Testis (tissue), 3 donors: ENCODE data around the gene IFIT5. TPM values are rescaled to one million over a fixed set of nuclear protein-coding genes. Genes with fewer than 3 reads are reported as not detected.
"Not testable (repeated sequence)": the region's sequence is repeated elsewhere in the genome, so short reads cannot be mapped to it uniquely, and the experiment has no call there.

Experiments used
- DNase-seq: peaks from one replicate; pipeline ENCODE4 v3.0.0-alpha.2; 2019
- H3K27ac ChIP-seq, 2 donors: fragments of 200-600 bp; sonication (generic); one replicate each; pipeline ENCODE4 v1.5.1; 2019
- H3K27me3 ChIP-seq: fragments of 200-600 bp; sonication (generic); one replicate; pipeline ENCODE4 v1.5.1; 2019
- H3K36me3 ChIP-seq: fragments of 200-600 bp; sonication (generic); one replicate; pipeline ENCODE4 v1.5.1; 2017; ENCODE audit warnings: low read depth; ENCODE audit errors: missing control alignments
- H3K4me1 ChIP-seq: fragments of 200-600 bp; sonication (generic); one replicate; pipeline ENCODE4 v1.5.1; 2019
- H3K4me3 ChIP-seq, 2 donors: fragments of 200-600 bp; sonication (generic); one replicate each; pipeline ENCODE4 v1.5.1; 2017 to 2019
- H3K9me3 ChIP-seq: fragments of 200-600 bp; sonication (generic); one replicate; pipeline ENCODE4 v1.5.1; 2017
- POLR2A ChIP-seq: fragments of 450-650 bp; IDR thresholded peaks from one replicate; pipeline ENCODE4 v1.6.1; 2017; ENCODE audit warnings: antibody characterized with exemption, mild to moderate bottlenecking, moderate library complexity
- WGBS, 2 donors: methylation state at CpG; one replicate each; pipeline ENCODE4 v1.1.5; 2018; 5-methylcytosine and 5-hydroxymethylcytosine counted together
- intact Hi-C: fragments of 100-400 bp; cut with DNase I; formaldehyde crosslinking; loops from one replicate; pipeline ENCODE4 v1.15.1; 2023; ENCODE audit warnings: low total_unique reads
- polyA plus RNA-seq: library from polyadenylated mRNA; stranded (reverse); fragments of 350-450 nt; fragmentation: Illumina TruSeq; extraction: RNeasy Lipid Tissue Mini Kit (QIAGEN cat#74804); gene quantifications from one replicate; pipeline ENCODE4 v1.2.3, GENCODE V29; 2014; ENCODE audit warnings: low read depth, low replicate concordance; ENCODE audit not compliant: insufficient read depth
- total RNA-seq, 2 donors: library from RNA; depleted of rRNA; stranded (reverse); fragments of >200 nt; gene quantifications; one replicate each; pipeline ENCODE4 v1.2.3, GENCODE V29; 2016
- TF ChIP-seq, protein P1 (sequence below), 3 experiments: fragments of 450-650 bp in 2 of 3; fragments of 200-600 bp in 1 of 3; sonication (generic) in 1 of 3; IDR thresholded peaks; one replicate each; pipeline ENCODE4 v1.5.1; 2016 to 2019; ENCODE audit warnings: antibody characterized with exemption in 3 of 3, mild to moderate bottlenecking in 2 of 3, moderate library complexity in 1 of 3

IFIT5 gene
- total and polyA plus RNA-seq, 3 donors from 2014 or later, result 6.9 to 9.2 (median 8.2) TPM

DNA sequence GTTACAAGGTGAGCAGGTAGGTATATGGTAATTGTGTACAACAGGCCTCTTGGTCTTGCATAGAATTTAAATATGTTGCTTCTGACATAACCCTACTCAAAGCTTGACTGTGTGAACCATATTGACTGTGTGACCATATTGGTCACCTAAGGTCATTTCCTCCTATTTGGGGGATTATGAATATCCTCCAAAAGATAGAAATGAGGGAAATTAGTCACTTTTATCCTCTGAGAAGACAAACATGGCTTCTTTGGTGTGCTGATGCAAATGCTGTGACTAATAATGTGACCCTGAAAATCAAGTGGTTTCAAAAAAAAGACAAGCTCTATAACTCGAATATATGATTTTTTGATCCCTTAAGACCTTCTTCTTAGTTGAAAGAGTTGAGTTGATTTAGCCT is 27.9 kb downstream of the IFIT5 start:
- no peak overlapping the region for H3K4me3 ChIP-seq
- H3K27ac ChIP-seq, result no peak overlapping the region
- H3K36me3 ChIP-seq, result no peaks in the 10 kb centered on the region
- no peaks in the 10 kb centered on the region for H3K4me1 ChIP-seq
- intact Hi-C loops, result no loop called here
- no peak for DNase-seq
- WGBS, 2 donors, result 78 to 86% methylated on average over 1 of the region's 1 CpG
- no peaks in the 10 kb centered on the region for H3K9me3 ChIP-seq
- TF ChIP-seq, protein P1, sequence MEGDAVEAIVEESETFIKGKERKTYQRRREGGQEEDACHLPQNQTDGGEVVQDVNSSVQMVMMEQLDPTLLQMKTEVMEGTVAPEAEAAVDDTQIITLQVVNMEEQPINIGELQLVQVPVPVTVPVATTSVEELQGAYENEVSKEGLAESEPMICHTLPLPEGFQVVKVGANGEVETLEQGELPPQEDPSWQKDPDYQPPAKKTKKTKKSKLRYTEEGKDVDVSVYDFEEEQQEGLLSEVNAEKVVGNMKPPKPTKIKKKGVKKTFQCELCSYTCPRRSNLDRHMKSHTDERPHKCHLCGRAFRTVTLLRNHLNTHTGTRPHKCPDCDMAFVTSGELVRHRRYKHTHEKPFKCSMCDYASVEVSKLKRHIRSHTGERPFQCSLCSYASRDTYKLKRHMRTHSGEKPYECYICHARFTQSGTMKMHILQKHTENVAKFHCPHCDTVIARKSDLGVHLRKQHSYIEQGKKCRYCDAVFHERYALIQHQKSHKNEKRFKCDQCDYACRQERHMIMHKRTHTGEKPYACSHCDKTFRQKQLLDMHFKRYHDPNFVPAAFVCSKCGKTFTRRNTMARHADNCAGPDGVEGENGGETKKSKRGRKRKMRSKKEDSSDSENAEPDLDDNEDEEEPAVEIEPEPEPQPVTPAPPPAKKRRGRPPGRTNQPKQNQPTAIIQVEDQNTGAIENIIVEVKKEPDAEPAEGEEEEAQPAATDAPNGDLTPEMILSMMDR (IDR thresholded peaks at IDR 0.05), result no peak
- TF ChIP-seq POLR2A, result no peak
- H3K27me3 ChIP-seq, result no peaks in the 10 kb centered on the region

DNA sequence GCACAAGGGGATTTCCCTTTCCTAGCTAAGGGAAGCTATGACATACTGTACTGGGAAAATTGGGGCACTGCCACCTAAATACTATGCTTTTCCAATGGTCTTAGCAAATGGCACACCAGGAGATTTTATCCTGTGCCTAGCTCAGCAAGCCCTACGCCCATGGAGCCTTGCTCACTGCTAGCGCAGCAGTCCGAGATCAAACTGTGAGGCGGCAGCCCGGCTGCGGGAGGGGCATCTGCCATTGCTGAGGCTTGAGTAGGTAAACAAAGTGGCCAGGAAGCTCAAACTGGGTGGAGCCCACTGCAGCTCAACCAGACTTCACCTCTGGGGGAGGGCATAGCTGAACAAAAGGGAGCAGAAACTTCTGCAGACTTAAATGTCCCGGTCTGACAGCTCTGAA is 30.5 kb downstream of the IFIT5 start:
- H3K27me3 ChIP-seq, H3K36me3 ChIP-seq, H3K4me3 ChIP-seq, H3K27ac ChIP-seq, DNase-seq, H3K4me1 ChIP-seq, intact Hi-C loops, H3K9me3 ChIP-seq: not testable (repeated sequence)
- WGBS, 2 donors, result 96% methylated on average over 7 of the region's 7 CpGs

DNA sequence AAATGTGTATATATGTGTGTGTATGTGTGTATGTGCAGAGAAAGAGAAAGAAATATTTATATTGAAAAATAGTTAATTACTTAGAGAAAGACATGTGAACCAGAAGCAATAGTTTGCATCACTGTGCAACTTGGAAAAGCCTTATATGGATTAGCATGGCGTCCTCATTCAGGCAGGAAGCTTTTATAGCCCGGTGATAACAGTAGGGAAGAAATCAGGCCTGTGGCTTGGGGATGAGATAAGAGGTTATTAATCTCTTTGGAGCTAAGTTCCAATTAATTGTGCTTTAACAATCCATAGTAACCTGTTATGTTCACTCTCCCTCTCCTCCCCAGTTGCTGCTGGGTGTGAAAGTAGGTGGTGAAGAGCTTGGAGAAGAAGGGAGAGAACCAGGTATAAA is 36.5 kb downstream of the IFIT5 start:
- Histone ChIP-seq H3K36me3 (no peaks in the 10 kb centered on the region), H3K9me3 (no peaks in the 10 kb centered on the region), H3K4me1 (no peaks in the 10 kb centered on the region), H3K27ac (no peak overlapping the region), H3K27me3 (no peaks in the 10 kb centered on the region), H3K4me3 (no peak overlapping the region)
- no peak for DNase-seq
- 74 to 77% methylated on average over 2 of the region's 2 CpGs for WGBS, 2 donors
- intact Hi-C loops, result no loop called here
- TF ChIP-seq, protein P1 (IDR thresholded peaks at IDR 0.05), result no peak
- no peak for TF ChIP-seq POLR2A

DNA sequence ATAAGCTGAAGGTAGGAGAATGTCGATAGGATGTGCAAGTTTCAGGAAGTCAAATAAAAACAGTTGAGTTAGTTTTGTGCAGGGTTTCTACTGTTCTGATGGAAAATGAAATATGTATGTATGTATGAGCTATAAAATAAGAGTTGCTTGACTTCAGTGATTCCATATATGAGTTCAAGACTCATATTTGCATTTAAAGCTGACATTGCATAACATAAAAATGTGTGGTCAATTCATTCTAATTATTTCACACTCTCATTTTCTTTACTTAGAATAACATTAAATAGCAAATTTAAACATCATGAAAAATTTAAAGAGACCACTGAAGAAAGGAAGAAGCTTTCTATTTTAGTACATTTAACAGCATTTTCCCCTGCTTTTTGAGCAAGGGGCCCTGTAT is 37.8 kb downstream of the IFIT5 start:
- no peak overlapping the region for H3K4me3 ChIP-seq
- intact Hi-C loops, result no loop called here
- no peaks in the 10 kb centered on the region for H3K9me3 ChIP-seq
- H3K4me1 ChIP-seq, result no peaks in the 10 kb centered on the region
- no peaks in the 10 kb centered on the region for H3K36me3 ChIP-seq
- no peak for DNase-seq
- H3K27me3 ChIP-seq, result no peaks in the 10 kb centered on the region
- TF ChIP-seq POLR2A, result no peak
- TF ChIP-seq, protein P1 (IDR thresholded peaks at IDR 0.05), result no peak
- WGBS, 2 donors, result 81 to 83% methylated on average over 1 of the region's 1 CpG
- no peak overlapping the region for H3K27ac ChIP-seq

- no peak overlapping the region for H3K4me3 ChIP-seq
- DNase-seq, result no peak
- no peaks in the 10 kb centered on the region for H3K4me1 ChIP-seq
- H3K36me3 ChIP-seq, result no peaks in the 10 kb centered on the region
- H3K27me3 ChIP-seq, result no peaks in the 10 kb centered on the region
- 81 to 90% methylated on average over 1 of the region's 1 CpG for WGBS, 2 donors
- H3K27ac ChIP-seq, result no peak overlapping the region
- intact Hi-C loops, result no loop called here
- no peaks in the 10 kb centered on the region for H3K9me3 ChIP-seq
- TF ChIP-seq POLR2A, result no peak
- TF ChIP-seq, protein P1 (IDR thresholded peaks at IDR 0.05), result no peak
Measured at GRCh38 chr10:89454561-89455347, 40.4 kb downstream of the IFIT5 start.
